ENCODE results near the gene FOXN3.

Gene FOXN3

GRCh38 chr14:89184952-89185351 lies 232.1 kb downstream of the FOXN3 start:
- Histone ChIP-seq H3K4me1 (ENCODE audit: control extremely low read depth in 1 of 4, control insufficient read depth in 4 of 4, insufficient read depth in 4 of 4, low read length in 3 of 4) (peaks cover 3 to 25% (median 21%) of the 10 kb centered on the region in 4 experiments), H3K27me3 (replicated peaks in 2 of 5; ENCODE audit: control insufficient read depth in 4 of 5, insufficient read depth in 5 of 5, low read length in 4 of 5) (no peaks in the 10 kb centered on the region), H3K4me3 (ENCODE audit: control insufficient read depth in 1 of 7, extremely low read depth in 1 of 7, insufficient read depth in 4 of 7, low read depth in 2 of 7, low read length in 6 of 7) (no peak overlapping the region), H3K36me3 (ENCODE audit: control insufficient read depth in 4 of 4, insufficient read depth in 4 of 4, low read length in 3 of 4) (peaks cover 11 to 50% (median 17%) of the 10 kb centered on the region in 4 experiments), H3K27ac (ENCODE audit: insufficient read depth in 1 of 2, low read depth in 1 of 2, low read length in 2 of 2, poor library complexity in 1 of 2, severe bottlenecking in 2 of 2) (no peak overlapping the region), H3K9me3 (ENCODE audit: control extremely low read depth in 1 of 5, control insufficient read depth in 4 of 5, insufficient read depth in 2 of 5, low read depth in 1 of 5, low read length in 4 of 5) (no peaks in the 10 kb centered on the region)
- 93% methylated on average over 3 of the region's 4 CpGs for WGBS (ENCODE audit: insufficient coverage)
- no peak for DNase-seq
- ChIA-PET CTCF (interaction anchor here (1.1 to 5.3 kb wide), 4 partner anchors 9 to 139 kb away, joined by 3 to 31 read pairs (median 4); no protein-coding TSS in a partner anchor), POLR2A (no interaction called here)

GRCh38 chr14:89182326-89182725 lies 234.7 kb downstream of the FOXN3 start:
- no peaks in the 10 kb centered on the region for H3K9me3 ChIP-seq (ENCODE audit: control extremely low read depth in 1 of 5, control insufficient read depth in 4 of 5, insufficient read depth in 2 of 5, low read depth in 1 of 5, low read length in 4 of 5)
- 100% methylated on average over 3 of the region's 5 CpGs for WGBS (ENCODE audit: insufficient coverage)
- peaks cover 3 to 23% (median 17%) of the 10 kb centered on the region in 4 experiments for H3K4me1 ChIP-seq (ENCODE audit: control extremely low read depth in 1 of 4, control insufficient read depth in 4 of 4, insufficient read depth in 4 of 4, low read length in 3 of 4)
- POLR2A ChIA-PET: no interaction called here
- H3K27me3 ChIP-seq (replicated peaks in 2 of 5; ENCODE audit: control insufficient read depth in 4 of 5, insufficient read depth in 5 of 5, low read length in 4 of 5): no peaks in the 10 kb centered on the region
- H3K27ac ChIP-seq (ENCODE audit: insufficient read depth in 1 of 2, low read depth in 1 of 2, low read length in 2 of 2, poor library complexity in 1 of 2, severe bottlenecking in 2 of 2): no peak overlapping the region
- no peak for DNase-seq
- H3K36me3 ChIP-seq (ENCODE audit: control insufficient read depth in 4 of 4, insufficient read depth in 4 of 4, low read length in 3 of 4): peaks cover 7 to 34% (median 12%) of the 10 kb centered on the region in 4 experiments
- CTCF ChIA-PET: interaction anchor here (1.6 kb wide), 1 partner anchor 12 kb away, joined by 4 read pairs; no protein-coding TSS in a partner anchor
- H3K4me3 ChIP-seq (ENCODE audit: control insufficient read depth in 1 of 7, extremely low read depth in 1 of 7, insufficient read depth in 4 of 7, low read depth in 2 of 7, low read length in 6 of 7): no peak overlapping the region

- Histone ChIP-seq H3K27ac (ENCODE audit: insufficient read depth in 1 of 2, low read depth in 1 of 2, low read length in 2 of 2, poor library complexity in 1 of 2, severe bottlenecking in 2 of 2) (no peak overlapping the region), H3K27me3 (replicated peaks in 2 of 5; ENCODE audit: control insufficient read depth in 4 of 5, insufficient read depth in 5 of 5, low read length in 4 of 5) (no peaks in the 10 kb centered on the region), H3K4me1 (ENCODE audit: control extremely low read depth in 1 of 4, control insufficient read depth in 4 of 4, insufficient read depth in 4 of 4, low read length in 3 of 4) (peaks cover 0 to 11% (median 5%) of the 10 kb centered on the region in 4 experiments), H3K4me3 (ENCODE audit: control insufficient read depth in 1 of 7, extremely low read depth in 1 of 7, insufficient read depth in 4 of 7, low read depth in 2 of 7, low read length in 6 of 7) (no peak overlapping the region), H3K9me3 (ENCODE audit: control extremely low read depth in 1 of 5, control insufficient read depth in 4 of 5, insufficient read depth in 2 of 5, low read depth in 1 of 5, low read length in 4 of 5) (no peaks in the 10 kb centered on the region), H3K36me3 (ENCODE audit: control insufficient read depth in 4 of 4, insufficient read depth in 4 of 4, low read length in 3 of 4) (peaks cover 7 to 32% (median 14%) of the 10 kb centered on the region in 4 experiments)
- DNase-seq: no peak
- WGBS (ENCODE audit: insufficient coverage): 97% methylated on average over 14 of the region's 14 CpGs
- ChIA-PET POLR2A (no interaction called here), CTCF (interaction anchor here (1.4 to 1.8 kb wide), 5 partner anchors 14 to 140 kb away, joined by 3 to 7 read pairs (median 4); no protein-coding TSS in a partner anchor)
Measured at GRCh38 chr14:89180546-89180945, 236.5 kb downstream of the FOXN3 start.

- Histone ChIP-seq H3K9me3 (ENCODE audit: control extremely low read depth in 1 of 5, control insufficient read depth in 4 of 5, insufficient read depth in 2 of 5, low read depth in 1 of 5, low read length in 4 of 5) (no peaks in the 10 kb centered on the region), H3K4me1 (ENCODE audit: control extremely low read depth in 1 of 4, control insufficient read depth in 4 of 4, insufficient read depth in 4 of 4, low read length in 3 of 4) (peaks cover 0 to 11% (median 5%) of the 10 kb centered on the region in 4 experiments), H3K27me3 (replicated peaks in 2 of 5; ENCODE audit: control insufficient read depth in 4 of 5, insufficient read depth in 5 of 5, low read length in 4 of 5) (no peaks in the 10 kb centered on the region), H3K36me3 (ENCODE audit: control insufficient read depth in 4 of 4, insufficient read depth in 4 of 4, low read length in 3 of 4) (peaks cover 10 to 32% (median 19%) of the 10 kb centered on the region in 4 experiments), H3K27ac (ENCODE audit: insufficient read depth in 1 of 2, low read depth in 1 of 2, low read length in 2 of 2, poor library complexity in 1 of 2, severe bottlenecking in 2 of 2) (no peak overlapping the region), H3K4me3 (ENCODE audit: control insufficient read depth in 1 of 7, extremely low read depth in 1 of 7, insufficient read depth in 4 of 7, low read depth in 2 of 7, low read length in 6 of 7) (no peak overlapping the region)
- WGBS (ENCODE audit: insufficient coverage): over 99% methylated on average over 9 of the region's 13 CpGs
- DNase-seq: no peak
- CTCF ChIA-PET: interaction anchor here (0.7 to 4.6 kb wide), 5 partner anchors 10 to 57 kb away, joined by 3 to 31 read pairs (median 18); no protein-coding TSS in a partner anchor
- POLR2A ChIA-PET: no interaction called here
Measured at GRCh38 chr14:89179891-89180404, 237.1 kb downstream of the FOXN3 start.

- ChIA-PET POLR2A (interaction anchor here (1.1 kb wide), 1 partner anchor 14 kb away, joined by 4 read pairs; no protein-coding TSS in a partner anchor), CTCF (interaction anchor here (0.7 to 4.6 kb wide), 9 partner anchors 11 to 236 kb away, joined by 3 to 31 read pairs (median 4); no protein-coding TSS in a partner anchor)
- Histone ChIP-seq H3K4me1 (ENCODE audit: control extremely low read depth in 1 of 4, control insufficient read depth in 4 of 4, insufficient read depth in 4 of 4, low read length in 3 of 4) (peaks cover 0 to 11% (median 5%) of the 10 kb centered on the region in 4 experiments), H3K4me3 (ENCODE audit: control insufficient read depth in 1 of 7, extremely low read depth in 1 of 7, insufficient read depth in 4 of 7, low read depth in 2 of 7, low read length in 6 of 7) (no peak overlapping the region), H3K36me3 (ENCODE audit: control insufficient read depth in 4 of 4, insufficient read depth in 4 of 4, low read length in 3 of 4) (peaks cover 10 to 37% (median 20%) of the 10 kb centered on the region in 4 experiments), H3K27me3 (replicated peaks in 2 of 5; ENCODE audit: control insufficient read depth in 4 of 5, insufficient read depth in 5 of 5, low read length in 4 of 5) (no peaks in the 10 kb centered on the region), H3K9me3 (ENCODE audit: control extremely low read depth in 1 of 5, control insufficient read depth in 4 of 5, insufficient read depth in 2 of 5, low read depth in 1 of 5, low read length in 4 of 5) (no peaks in the 10 kb centered on the region), H3K27ac (ENCODE audit: insufficient read depth in 1 of 2, low read depth in 1 of 2, low read length in 2 of 2, poor library complexity in 1 of 2, severe bottlenecking in 2 of 2) (no peak overlapping the region)
- WGBS (ENCODE audit: insufficient coverage): 100% methylated on average over 6 of the region's 7 CpGs
- DNase-seq: no peak
Measured at GRCh38 chr14:89178800-89179535, 238.1 kb downstream of the FOXN3 start.

- no peak for DNase-seq
Measured at GRCh38 chr14:89178376-89178775, 238.7 kb downstream of the FOXN3 start.

More at GRCh38 chr14:89178376-89178775, 238.7 kb downstream of the FOXN3 start:
- Histone ChIP-seq H3K9me3 (ENCODE audit: control extremely low read depth in 1 of 5, control insufficient read depth in 4 of 5, insufficient read depth in 2 of 5, low read depth in 1 of 5, low read length in 4 of 5) (peaks cover 0 to 3% (median 0%) of the 10 kb centered on the region in 5 experiments), H3K4me1 (ENCODE audit: control extremely low read depth in 1 of 4, control insufficient read depth in 4 of 4, insufficient read depth in 4 of 4, low read length in 3 of 4) (peaks cover 0 to 11% (median 5%) of the 10 kb centered on the region in 4 experiments), H3K36me3 (ENCODE audit: control insufficient read depth in 4 of 4, insufficient read depth in 4 of 4, low read length in 3 of 4) (peaks cover 6 to 36% (median 22%) of the 10 kb centered on the region in 4 experiments), H3K27ac (ENCODE audit: insufficient read depth in 1 of 2, low read depth in 1 of 2, low read length in 2 of 2, poor library complexity in 1 of 2, severe bottlenecking in 2 of 2) (no peak overlapping the region), H3K27me3 (replicated peaks in 2 of 5; ENCODE audit: control insufficient read depth in 4 of 5, insufficient read depth in 5 of 5, low read length in 4 of 5) (no peaks in the 10 kb centered on the region), H3K4me3 (ENCODE audit: control insufficient read depth in 1 of 7, extremely low read depth in 1 of 7, insufficient read depth in 4 of 7, low read depth in 2 of 7, low read length in 6 of 7) (no peak overlapping the region)
- CTCF ChIA-PET: interaction anchor here (0.7 to 4.7 kb wide), 15 partner anchors 8 to 266 kb away, joined by 3 to 31 read pairs (median 7); no protein-coding TSS in a partner anchor
- 100% methylated on average over 1 of the region's 2 CpGs for WGBS (ENCODE audit: insufficient coverage)
- POLR2A ChIA-PET: interaction anchor here (1.1 kb wide), 1 partner anchor 13 kb away, joined by 4 read pairs; no protein-coding TSS in a partner anchor

Measured in common myeloid progenitor, CD34-positive (primary cell).